HG02943 (cell line): Measurements from ENCODE around the gene OTOGL.

Experiments used
- ATAC-seq: cut with Tn5 transposase; IDR thresholded peaks from one replicate; pipeline ENCODE4 v1.9.1; 2021; ENCODE audit warnings: mild to moderate bottlenecking, low read depth, moderate library complexity; ENCODE audit not compliant: unreplicated experiment

OTOGL gene

GRCh38 chr12:80184926-80185325 is 85.6 kb downstream of the OTOGL start:
- ATAC-seq, result no peak

- ATAC-seq, result no peak
These were observed 87.4 kb downstream of the OTOGL start for GRCh38 chr12:80186727-80187217.

GRCh38 chr12:80187660-80188090 is 88.3 kb downstream of the OTOGL start:
- ATAC-seq, result no peak

GRCh38 chr12:80188576-80188975 is 89.2 kb downstream of the OTOGL start:
- no peak for ATAC-seq

GRCh38 chr12:80189241-80189640 is 89.9 kb downstream of the OTOGL start:
- no peak for ATAC-seq

GRCh38 chr12:80190001-80190400 is 90.7 kb downstream of the OTOGL start:
- no peak for ATAC-seq

- ATAC-seq, result no peak
These were observed 92.8 kb downstream of the OTOGL start for GRCh38 chr12:80192087-80192486.

GRCh38 chr12:80193865-80194264 is 94.5 kb downstream of the OTOGL start:
- no peak for ATAC-seq

- no peak for ATAC-seq
These were observed 95.9 kb downstream of the OTOGL start for GRCh38 chr12:80195074-80195726.

GRCh38 chr12:80195737-80196136 is 96.4 kb downstream of the OTOGL start:
- ATAC-seq, result no peak

- ATAC-seq, result no peak
These were observed 97.1 kb downstream of the OTOGL start for GRCh38 chr12:80196419-80196818.

- ATAC-seq, result no peak
These were observed 99.5 kb downstream of the OTOGL start for GRCh38 chr12:80198782-80199337.

- ATAC-seq, result no peak
These were observed 100.6 kb downstream of the OTOGL start for GRCh38 chr12:80199931-80200330.

GRCh38 chr12:80200414-80200813 is 101.1 kb downstream of the OTOGL start:
- no peak for ATAC-seq

GRCh38 chr12:80201908-80202307 is 102.6 kb downstream of the OTOGL start:
- ATAC-seq, result no peak

GRCh38 chr12:80205960-80206359 is 106.6 kb downstream of the OTOGL start:
- ATAC-seq, result no peak

GRCh38 chr12:80208071-80208470 is 108.7 kb downstream of the OTOGL start:
- ATAC-seq, result no peak

GRCh38 chr12:80211671-80212070 is 112.3 kb downstream of the OTOGL start:
- ATAC-seq, result no peak

GRCh38 chr12:80212938-80213645 is 113.8 kb downstream of the OTOGL start:
- ATAC-seq, result no peak

GRCh38 chr12:80213871-80214270 is 114.5 kb downstream of the OTOGL start:
- ATAC-seq, result no peak

GRCh38 chr12:80217011-80217535 is 117.7 kb downstream of the OTOGL start:
- no peak for ATAC-seq
